ENCODE results near the gene TBC1D12. TPM values are rescaled to one million over a fixed set of nuclear protein-coding genes. Genes with fewer than 3 reads are reported as not detected.
"Not testable (repeated sequence)": the region's sequence is repeated elsewhere in the genome, so short reads cannot be mapped to it uniquely, and the experiment has no call there.

Gene TBC1D12
- total and polyA plus RNA-seq, 4 donors = 4.1 to 20.4 (median 8.8) TPM

DNA sequence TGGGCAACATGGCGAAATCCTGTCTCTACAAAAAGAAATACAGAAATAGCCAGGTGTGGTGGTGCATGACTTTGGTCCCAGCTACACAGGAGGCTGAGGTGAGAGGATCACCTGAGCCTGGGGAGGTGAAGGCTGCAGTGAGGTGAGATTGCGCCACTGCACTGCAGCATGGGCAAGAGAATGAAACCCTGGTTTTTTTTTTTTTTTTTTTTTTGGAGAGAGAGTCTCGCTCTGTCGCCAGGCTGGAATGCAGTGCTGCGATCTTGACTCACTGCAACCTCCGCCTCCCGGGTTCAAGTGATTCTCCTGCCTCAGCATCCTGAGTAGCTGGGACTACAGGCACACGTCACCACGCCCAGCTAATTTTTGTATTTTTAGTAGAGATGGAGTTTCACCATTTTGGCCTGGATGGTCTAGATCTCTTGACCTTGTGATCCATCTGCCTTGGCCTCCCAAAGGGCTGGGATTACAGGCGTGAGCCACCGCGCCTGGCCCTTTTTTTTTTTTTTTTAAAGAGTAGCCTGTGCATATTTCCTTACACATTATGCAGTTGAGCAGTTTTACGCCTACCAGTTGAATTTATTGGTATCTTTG lies 165.5 kb downstream of the TBC1D12 start:
- intact Hi-C loops (cut with DNase I); H3K4me3 ChIP-seq (ENCODE audit: low read length in 2 of 2); H3K27me3 ChIP-seq (ENCODE audit: control insufficient read depth in 1 of 2, insufficient read depth in 2 of 2, low read length in 1 of 2); H3K27ac ChIP-seq (ENCODE audit: low read depth in 1 of 2, low read length in 2 of 2); DNase-seq; H3K9me3 ChIP-seq (ENCODE audit: control insufficient read depth, low read length); H3K36me3 ChIP-seq (ENCODE audit: control insufficient read depth in 1 of 2, insufficient read depth in 2 of 2, low read length in 1 of 2); ATAC-seq (ENCODE audit: low FRiP score); H3K4me1 ChIP-seq (ENCODE audit: control insufficient read depth in 1 of 2, insufficient read depth in 2 of 2, low read length in 2 of 2): not testable (repeated sequence)
- WGBS, 2 donors = 95 to 97% methylated on average over 12 to 13 of the region's 13 CpGs

DNA sequence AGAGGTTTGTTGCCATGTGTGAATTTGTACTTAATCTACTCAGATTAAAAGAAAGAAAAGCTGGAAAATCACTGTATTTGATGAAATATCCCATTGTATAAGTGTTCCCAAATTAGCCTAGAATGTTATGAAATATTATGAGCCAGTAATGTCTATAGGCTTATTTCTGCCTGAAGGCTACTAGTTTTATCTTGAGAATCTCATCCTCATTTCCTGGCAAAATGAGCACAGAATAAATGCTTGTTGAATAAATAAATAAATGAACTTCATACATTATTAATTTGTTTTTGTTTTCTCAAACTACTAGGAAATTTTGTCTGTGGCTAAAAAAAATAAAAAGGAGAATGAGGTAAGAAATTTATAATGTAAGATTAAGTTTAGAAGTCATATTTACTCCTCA lies 168.7 kb downstream of the TBC1D12 start:
- no peaks in the 10 kb centered on the region for H3K4me1 ChIP-seq (ENCODE audit: control insufficient read depth in 1 of 2, insufficient read depth in 2 of 2, low read length in 2 of 2)
- H3K9me3 ChIP-seq (ENCODE audit: control insufficient read depth, low read length) = no peaks in the 10 kb centered on the region
- no peaks in the 10 kb centered on the region for H3K36me3 ChIP-seq (ENCODE audit: control insufficient read depth in 1 of 2, insufficient read depth in 2 of 2, low read length in 1 of 2)
- H3K27ac ChIP-seq (ENCODE audit: low read depth in 1 of 2, low read length in 2 of 2) = no peak overlapping the region
- no peak for DNase-seq
- no peak for ATAC-seq (ENCODE audit: low FRiP score)
- intact Hi-C loops (cut with DNase I) = no loop called here
- H3K27me3 ChIP-seq (ENCODE audit: control insufficient read depth in 1 of 2, insufficient read depth in 2 of 2, low read length in 1 of 2) = no peaks in the 10 kb centered on the region
- no peak overlapping the region for H3K4me3 ChIP-seq (ENCODE audit: low read length in 2 of 2)

DNA sequence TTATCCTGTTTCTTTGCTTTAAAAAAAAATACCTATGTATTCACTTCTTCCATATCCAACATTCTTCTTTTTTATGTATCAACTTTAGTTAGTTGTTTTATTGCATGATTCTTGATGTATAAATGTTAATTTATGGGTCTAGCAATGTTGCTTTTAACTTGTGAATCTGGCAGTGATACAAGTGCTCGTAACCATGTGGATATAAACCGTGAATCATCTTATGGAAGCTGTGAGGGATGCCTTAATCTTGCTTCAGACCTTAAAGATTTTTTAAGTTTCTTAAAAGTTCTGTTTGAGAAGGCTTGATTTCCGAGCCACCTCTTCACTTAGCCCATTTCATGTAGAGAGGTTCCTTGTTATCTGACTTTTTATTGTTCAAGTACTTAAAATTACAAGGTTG lies 169.2 kb downstream of the TBC1D12 start:
- no peak overlapping the region for H3K4me3 ChIP-seq (ENCODE audit: low read length in 2 of 2)
- no peak overlapping the region for H3K27ac ChIP-seq (ENCODE audit: low read depth in 1 of 2, low read length in 2 of 2)
- intact Hi-C loops (cut with DNase I) = no loop called here
- no peaks in the 10 kb centered on the region for H3K9me3 ChIP-seq (ENCODE audit: control insufficient read depth, low read length)
- DNase-seq = no peak
- H3K4me1 ChIP-seq (ENCODE audit: control insufficient read depth in 1 of 2, insufficient read depth in 2 of 2, low read length in 2 of 2) = no peaks in the 10 kb centered on the region
- no peaks in the 10 kb centered on the region for H3K36me3 ChIP-seq (ENCODE audit: control insufficient read depth in 1 of 2, insufficient read depth in 2 of 2, low read length in 1 of 2)
- no peak for ATAC-seq (ENCODE audit: low FRiP score)
- no peaks in the 10 kb centered on the region for H3K27me3 ChIP-seq (ENCODE audit: control insufficient read depth in 1 of 2, insufficient read depth in 2 of 2, low read length in 1 of 2)
- WGBS, 2 donors = 74 to 76% methylated on average over 3 of the region's 3 CpGs

DNA sequence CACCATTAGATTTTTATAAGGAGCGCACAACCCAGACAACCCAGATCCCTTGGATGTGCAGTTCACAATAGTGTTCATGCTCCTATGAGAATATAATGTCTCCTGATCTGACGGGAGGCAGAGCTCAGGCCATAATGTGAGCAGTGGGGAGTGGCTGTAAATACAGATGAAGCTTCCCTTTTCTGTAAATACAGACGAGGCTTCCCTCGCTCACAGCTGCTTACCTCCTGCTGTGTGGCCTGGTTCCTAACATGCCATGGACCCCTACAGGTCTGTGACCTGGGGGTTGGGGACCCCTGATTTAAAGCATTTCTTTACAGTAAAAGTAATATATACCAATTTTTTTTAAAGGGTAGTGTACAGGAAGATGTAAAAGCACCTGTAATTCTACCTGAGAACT lies 176.4 kb downstream of the TBC1D12 start:
- DNase-seq (no peak), ATAC-seq (ENCODE audit: low FRiP score) (no peak)
- Histone ChIP-seq H3K27ac (ENCODE audit: low read depth in 1 of 2, low read length in 2 of 2) (no peak overlapping the region), H3K9me3 (ENCODE audit: control insufficient read depth, low read length) (no peaks in the 10 kb centered on the region), H3K27me3 (ENCODE audit: control insufficient read depth in 1 of 2, insufficient read depth in 2 of 2, low read length in 1 of 2) (no peaks in the 10 kb centered on the region), H3K4me1 (ENCODE audit: control insufficient read depth in 1 of 2, insufficient read depth in 2 of 2, low read length in 2 of 2) (no peaks in the 10 kb centered on the region), H3K36me3 (ENCODE audit: control insufficient read depth in 1 of 2, insufficient read depth in 2 of 2, low read length in 1 of 2) (no peaks in the 10 kb centered on the region), H3K4me3 (ENCODE audit: low read length in 2 of 2) (no peak overlapping the region)
- 89 to 90% methylated on average over 4 of the region's 4 CpGs for WGBS, 2 donors
- intact Hi-C loops (cut with DNase I) = no loop called here

DNA sequence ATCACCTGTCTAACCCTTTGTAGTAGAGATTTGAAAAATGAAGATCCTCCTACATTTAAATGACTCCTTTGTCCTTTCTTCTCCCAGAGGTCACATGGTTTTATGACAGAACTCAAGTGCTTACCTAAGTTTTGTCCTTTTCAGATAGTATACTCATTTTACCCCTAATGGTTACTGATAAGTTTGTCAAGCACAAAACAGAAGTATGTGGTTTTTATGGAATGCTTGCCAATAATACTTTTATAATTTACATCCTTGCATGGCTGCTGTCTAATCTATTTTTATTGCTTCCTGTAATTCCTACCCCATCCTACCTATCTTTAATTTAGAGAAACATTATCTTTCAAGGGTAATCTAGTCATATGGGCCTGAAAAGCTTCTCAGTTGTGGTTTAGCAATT lies 180.8 kb downstream of the TBC1D12 start:
- Histone ChIP-seq H3K36me3 (ENCODE audit: control insufficient read depth in 1 of 2, insufficient read depth in 2 of 2, low read length in 1 of 2) (no peaks in the 10 kb centered on the region), H3K27ac (ENCODE audit: low read depth in 1 of 2, low read length in 2 of 2) (no peak overlapping the region), H3K4me1 (ENCODE audit: control insufficient read depth in 1 of 2, insufficient read depth in 2 of 2, low read length in 2 of 2) (no peaks in the 10 kb centered on the region), H3K9me3 (ENCODE audit: control insufficient read depth, low read length) (no peaks in the 10 kb centered on the region), H3K4me3 (ENCODE audit: low read length in 2 of 2) (no peak overlapping the region), H3K27me3 (ENCODE audit: control insufficient read depth in 1 of 2, insufficient read depth in 2 of 2, low read length in 1 of 2) (no peaks in the 10 kb centered on the region)
- intact Hi-C loops (cut with DNase I) = no loop called here
- DNase-seq = no peak
- no peak for ATAC-seq (ENCODE audit: low FRiP score)

Other genes with a start within 250 kb of the TBC1D12 start
- gene NOC3L, start 39.6 kb upstream of the TBC1D12 start, total RNA-seq = 10 to 100 TPM; 17.0 to 17.6 TPM
- gene NOC3L, start 39.6 kb upstream of the TBC1D12 start, polyA plus RNA-seq = 1 to 10 TPM; 3.6 to 4.4 TPM
- gene HELLS, start 143.2 kb downstream of the TBC1D12 start, total RNA-seq = 10 to 100 TPM in 1 of 2 donors, 1 to 10 TPM in 1; 3.7 to 10.8 TPM
- 1 to 10 TPM in 1 of 2 donors, under 1 TPM in 1; 0.88 to 1.1 TPM for gene HELLS, start 143.2 kb downstream of the TBC1D12 start, polyA plus RNA-seq

All from aorta (tissue), 5 donors.